GM10248 (cell line): Measurements from ENCODE around the gene RREB1.
"Not testable (repeated sequence)": the region's sequence is repeated elsewhere in the genome, so short reads cannot be mapped to it uniquely, and the experiment has no call there.

ENCODE experiments used
- CTCF ChIA-PET: fragments of 300-600 bp; sonication (Branson Sonifier 250); formaldehyde crosslinking; extraction: SDS; loops from one replicate; lab custom pipeline; 2021; ENCODE audit warnings: antibody characterized with exemption; lab: Yijun Ruan, JAX
- POLR2A ChIA-PET: fragments of 350-650 bp; sonication (Branson Sonifier 250); formaldehyde crosslinking; extraction: SDS; loops from one replicate; lab custom pipeline; 2020; ENCODE audit warnings: antibody characterized with exemption; lab: Yijun Ruan, JAX
- DNase-seq: peaks from one replicate; pipeline ENCODE4 v3.0.0; 2012; ENCODE audit errors: extremely low spot score
- TF ChIP-seq, protein P1 (sequence below): IDR thresholded peaks from 2 replicates; pipeline ENCODE4 v1.5.1; 2012; ENCODE audit warnings: mild to moderate bottlenecking, low read depth; ENCODE audit errors: extremely low read depth, missing control alignments, control extremely low read depth

The RREB1 gene

DNA sequence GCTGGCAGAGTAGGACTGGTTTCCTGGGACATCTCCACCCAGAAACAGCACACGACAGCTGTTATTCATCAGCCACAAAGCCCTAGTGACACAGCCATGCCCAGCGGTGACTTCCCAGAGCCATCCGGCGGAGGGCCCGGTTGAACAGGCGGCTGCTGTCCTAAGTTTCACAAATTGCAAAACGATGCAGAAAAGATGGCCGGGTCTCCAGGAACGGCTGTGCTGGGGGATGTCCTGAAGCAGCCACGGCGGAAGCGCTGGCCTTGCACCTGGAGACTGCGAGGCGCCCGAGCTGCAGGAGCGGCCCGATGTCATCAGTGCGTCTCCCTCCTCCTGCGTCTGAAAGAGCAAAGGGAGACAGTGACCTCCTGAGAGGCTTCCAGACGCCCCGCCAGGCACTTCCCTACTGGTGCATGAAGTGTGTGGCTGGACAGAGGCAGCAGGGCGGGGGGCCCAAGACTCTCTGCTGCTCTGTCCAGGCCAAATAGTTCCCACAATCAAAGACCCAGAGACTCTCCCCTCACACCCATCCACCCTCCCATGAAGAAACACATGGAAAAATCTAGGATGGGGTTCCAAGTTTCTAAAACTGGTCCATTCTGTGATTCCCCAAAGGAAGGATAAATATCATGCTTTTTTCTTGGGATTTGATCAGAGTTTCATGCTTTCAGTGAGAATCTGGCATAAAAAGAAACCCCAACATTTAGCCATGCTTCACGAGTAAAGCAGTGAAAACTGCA, 161.2 kb downstream of the RREB1 start:
- TF ChIP-seq, protein P1, sequence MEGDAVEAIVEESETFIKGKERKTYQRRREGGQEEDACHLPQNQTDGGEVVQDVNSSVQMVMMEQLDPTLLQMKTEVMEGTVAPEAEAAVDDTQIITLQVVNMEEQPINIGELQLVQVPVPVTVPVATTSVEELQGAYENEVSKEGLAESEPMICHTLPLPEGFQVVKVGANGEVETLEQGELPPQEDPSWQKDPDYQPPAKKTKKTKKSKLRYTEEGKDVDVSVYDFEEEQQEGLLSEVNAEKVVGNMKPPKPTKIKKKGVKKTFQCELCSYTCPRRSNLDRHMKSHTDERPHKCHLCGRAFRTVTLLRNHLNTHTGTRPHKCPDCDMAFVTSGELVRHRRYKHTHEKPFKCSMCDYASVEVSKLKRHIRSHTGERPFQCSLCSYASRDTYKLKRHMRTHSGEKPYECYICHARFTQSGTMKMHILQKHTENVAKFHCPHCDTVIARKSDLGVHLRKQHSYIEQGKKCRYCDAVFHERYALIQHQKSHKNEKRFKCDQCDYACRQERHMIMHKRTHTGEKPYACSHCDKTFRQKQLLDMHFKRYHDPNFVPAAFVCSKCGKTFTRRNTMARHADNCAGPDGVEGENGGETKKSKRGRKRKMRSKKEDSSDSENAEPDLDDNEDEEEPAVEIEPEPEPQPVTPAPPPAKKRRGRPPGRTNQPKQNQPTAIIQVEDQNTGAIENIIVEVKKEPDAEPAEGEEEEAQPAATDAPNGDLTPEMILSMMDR, result no peak
- no peak for DNase-seq
- POLR2A ChIA-PET, result no interaction called here
- CTCF ChIA-PET, result interaction anchor here (0.8 kb wide), 1 partner anchor 26 kb away, joined by 4 read pairs; no protein-coding TSS in a partner anchor

DNA sequence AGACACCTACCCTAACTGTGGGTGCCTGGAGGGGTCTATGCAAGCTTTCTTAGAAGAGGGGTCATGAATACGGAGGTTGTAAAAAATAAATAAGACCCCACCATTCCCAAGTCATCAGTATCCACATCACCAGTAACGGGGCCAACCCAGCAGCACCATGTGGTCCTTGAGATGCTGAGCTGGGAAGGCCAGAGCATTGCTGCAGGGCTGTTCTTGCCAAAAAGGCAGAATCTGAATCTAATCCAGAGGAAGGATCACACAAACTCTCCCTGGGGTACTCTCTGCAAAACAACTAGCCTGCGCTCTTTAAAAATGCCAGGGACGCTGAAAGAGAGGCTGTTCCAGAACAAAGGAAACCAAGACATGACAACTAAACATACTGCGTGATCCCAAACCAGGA, 162.1 kb downstream of the RREB1 start:
- CTCF ChIA-PET, result interaction anchor here (0.8 kb wide), 1 partner anchor 27 kb away, joined by 4 read pairs; no protein-coding TSS in a partner anchor
- TF ChIP-seq, protein P1, result no peak
- no peak for DNase-seq
- POLR2A ChIA-PET, result no interaction called here

DNA sequence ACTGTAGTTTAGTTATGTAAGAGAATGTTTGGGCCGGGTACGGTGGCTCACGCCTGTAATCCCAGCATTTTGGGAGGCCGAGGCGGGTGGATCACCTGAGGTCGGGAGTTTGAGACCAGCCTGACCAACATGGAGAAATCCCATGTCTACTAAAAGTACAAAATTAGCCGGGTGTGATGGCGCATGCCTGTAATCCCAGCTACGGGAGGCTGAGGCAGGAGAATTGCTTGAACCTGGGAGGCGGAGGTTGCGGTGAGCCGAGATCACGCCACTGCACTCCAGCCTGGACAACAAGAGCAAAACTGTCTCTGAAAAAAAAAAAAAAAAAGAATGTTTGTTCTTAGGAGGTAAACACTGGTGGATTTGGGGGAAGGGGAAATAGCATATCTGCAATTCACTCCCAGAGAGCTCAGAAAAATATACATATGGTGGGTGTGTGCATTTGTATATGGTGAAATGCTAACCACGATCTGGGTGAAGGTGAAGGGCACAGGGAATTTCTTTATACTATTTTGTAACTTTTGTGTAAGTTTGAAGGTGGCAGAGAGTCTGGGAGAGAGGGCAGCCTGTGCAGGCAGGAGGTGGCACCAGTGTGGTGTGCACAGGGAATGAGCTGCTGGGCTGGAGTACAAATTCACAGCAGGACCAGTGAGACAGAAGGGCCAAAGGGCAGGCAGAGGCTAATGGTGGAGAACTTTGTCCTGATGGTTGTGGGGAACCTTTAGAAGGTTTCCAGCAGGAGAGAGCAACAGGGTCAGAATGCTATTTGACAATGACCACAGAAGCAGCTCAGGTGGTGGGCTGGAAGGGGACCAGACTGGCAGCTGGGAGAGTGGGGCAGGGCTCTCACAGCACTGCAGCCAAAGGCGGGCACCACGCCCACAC, 162.8 kb downstream of the RREB1 start:
- ChIA-PET CTCF (interaction anchor here (1.0 kb wide), 1 partner anchor 949 kb away, joined by 3 read pairs; no protein-coding TSS in a partner anchor), POLR2A (no interaction called here)
- TF ChIP-seq, protein P1, result no peak
- DNase-seq, result no peak

DNA sequence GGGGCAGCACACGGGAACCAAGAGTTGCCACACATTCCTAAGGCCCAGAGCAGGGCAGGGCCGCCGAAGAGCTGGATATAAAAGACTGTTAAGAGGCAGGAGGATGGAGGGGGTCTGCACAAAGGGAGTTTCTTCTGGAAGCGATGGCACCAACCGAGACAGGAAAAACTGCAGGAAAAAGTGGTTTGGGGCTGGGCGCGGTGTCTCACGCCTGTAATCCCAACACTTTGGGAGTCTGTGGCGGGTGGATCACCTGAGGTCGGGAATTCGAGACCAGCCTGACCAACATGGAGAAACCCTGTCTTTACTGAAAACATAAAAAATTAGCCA, 163.4 kb downstream of the RREB1 start:
- no peak for DNase-seq
- CTCF ChIA-PET, result interaction anchor here (1.0 kb wide), 1 partner anchor 948 kb away, joined by 3 read pairs; no protein-coding TSS in a partner anchor
- TF ChIP-seq, protein P1, result no peak
- POLR2A ChIA-PET, result no interaction called here

DNA sequence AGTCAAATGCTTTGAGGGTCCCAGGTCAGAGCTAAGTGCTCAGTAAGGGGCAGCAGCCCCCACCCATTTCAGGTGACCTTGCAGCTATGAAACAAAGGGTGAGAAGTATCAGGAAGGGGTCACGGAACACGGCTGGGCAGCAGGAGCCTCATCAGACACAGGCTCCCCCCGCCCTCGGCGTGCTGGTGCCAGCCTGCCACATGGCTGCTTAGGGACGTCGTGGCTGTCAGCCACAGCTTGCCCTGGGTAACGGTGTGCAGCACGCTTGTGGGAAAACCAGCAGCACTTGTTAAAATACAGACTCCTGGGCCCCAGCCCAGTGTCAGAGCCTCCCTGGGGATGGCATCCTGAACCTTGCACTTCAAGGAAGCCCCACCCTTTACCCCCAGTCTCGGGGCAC, 165.9 kb downstream of the RREB1 start:
- CTCF ChIA-PET, result interaction anchor here (3.3 to 7.4 kb wide), 4 partner anchors 8 to 342 kb away, joined by 25 to 87 read pairs (median 52); partner anchors contain the start of genes CAGE1 and RIOK1
- POLR2A ChIA-PET, result no interaction called here

DNA sequence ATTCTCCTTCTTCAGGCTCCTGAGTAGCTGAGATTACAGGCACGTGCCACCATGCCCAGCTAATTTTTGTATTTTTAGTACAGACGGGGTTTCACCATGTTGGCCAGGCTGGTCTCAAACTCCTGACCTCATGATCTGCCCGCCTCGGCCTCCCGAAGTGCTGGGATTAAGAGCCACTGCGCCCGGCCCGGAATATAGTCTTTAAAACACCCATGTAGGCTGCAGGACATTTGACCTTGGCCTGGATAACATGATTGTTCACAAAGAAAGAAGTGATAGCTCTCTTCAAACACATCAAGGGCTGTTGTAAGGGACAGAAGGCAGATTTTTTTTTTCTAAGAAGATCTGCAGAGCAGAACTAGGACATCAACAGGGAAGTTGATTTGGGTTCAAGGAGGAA, 166.8 kb downstream of the RREB1 start:
- CTCF ChIA-PET, result interaction anchor here (0.8 to 7.4 kb wide), 18 partner anchors 9 to 597 kb away, joined by 3 to 87 read pairs (median 7); partner anchors contain the start of genes CAGE1, RIOK1 and SNRNP48
- POLR2A ChIA-PET, DNase-seq: not testable (repeated sequence)

More for the DNA sequence above, 165.9 kb downstream of the RREB1 start:
- TF ChIP-seq, protein P1, result no peak
- DNase-seq, result no peak
